ENCODE data around the gene SRPRB. TPM values are rescaled to one million over a fixed set of nuclear protein-coding genes. Genes with fewer than 3 reads are reported as not detected.

The SRPRB gene
- total RNA-seq, 1 donor from 2014 or later = 111 TPM

- TF ChIP-seq CTCF (IDR thresholded peaks at IDR 0.05; ENCODE audit: insufficient read depth, low read length, severe bottlenecking) = no peak
- H3K27me3 ChIP-seq (ENCODE audit: control insufficient read depth, insufficient read depth, low read length) = no peaks in the 10 kb centered on the region
- peak; percentile 83 for FAIRE-seq
- H3K36me3 ChIP-seq (ENCODE audit: control insufficient read depth, insufficient read depth, low read length) = peaks cover 7% of the 10 kb centered on the region
- no peak overlapping the region for H3K4me3 ChIP-seq (ENCODE audit: low read depth, low read length)
- DNase-seq (ENCODE audit: low read depth) = no peak
Observed at GRCh38 chr3:133824961-133825485, 19.4 kb downstream of the SRPRB start.

GRCh38 chr3:133825969-133826727 is 20.5 kb downstream of the SRPRB start:
- Histone ChIP-seq H3K4me3 (ENCODE audit: low read depth, low read length) (no peak overlapping the region), H3K36me3 (ENCODE audit: control insufficient read depth, insufficient read depth, low read length) (peaks cover 6% of the 10 kb centered on the region), H3K27me3 (ENCODE audit: control insufficient read depth, insufficient read depth, low read length) (no peaks in the 10 kb centered on the region)
- no peak for DNase-seq (ENCODE audit: low read depth)
- no peak for TF ChIP-seq CTCF (IDR thresholded peaks at IDR 0.05; ENCODE audit: insufficient read depth, low read length, severe bottlenecking)
- FAIRE-seq = no peak

GRCh38 chr3:133827136-133827535 is 21.5 kb downstream of the SRPRB start:
- DNase-seq (ENCODE audit: low read depth) = no peak

GRCh38 chr3:133827684-133828083 is 22.1 kb downstream of the SRPRB start:
- Histone ChIP-seq H3K36me3 (ENCODE audit: control insufficient read depth, insufficient read depth, low read length) (peaks cover 3% of the 10 kb centered on the region), H3K27me3 (ENCODE audit: control insufficient read depth, insufficient read depth, low read length) (no peaks in the 10 kb centered on the region), H3K4me3 (ENCODE audit: low read depth, low read length) (no peak overlapping the region)
- FAIRE-seq (no peak), DNase-seq (ENCODE audit: low read depth) (no peak)
- no peak for TF ChIP-seq CTCF (IDR thresholded peaks at IDR 0.05; ENCODE audit: insufficient read depth, low read length, severe bottlenecking)

More at GRCh38 chr3:133827136-133827535, 21.5 kb downstream of the SRPRB start:
- Histone ChIP-seq H3K27me3 (ENCODE audit: control insufficient read depth, insufficient read depth, low read length) (no peaks in the 10 kb centered on the region), H3K36me3 (ENCODE audit: control insufficient read depth, insufficient read depth, low read length) (peaks cover 6% of the 10 kb centered on the region), H3K4me3 (ENCODE audit: low read depth, low read length) (no peak overlapping the region)
- no peak for TF ChIP-seq CTCF (IDR thresholded peaks at IDR 0.05; ENCODE audit: insufficient read depth, low read length, severe bottlenecking)
- no peak for FAIRE-seq

- FAIRE-seq = no peak
- H3K36me3 ChIP-seq (ENCODE audit: control insufficient read depth, insufficient read depth, low read length) = peaks cover 1% of the 10 kb centered on the region
- DNase-seq (ENCODE audit: low read depth) = no peak
- no peak overlapping the region for H3K4me3 ChIP-seq (ENCODE audit: low read depth, low read length)
- no peak for TF ChIP-seq CTCF (IDR thresholded peaks at IDR 0.05; ENCODE audit: insufficient read depth, low read length, severe bottlenecking)
- no peaks in the 10 kb centered on the region for H3K27me3 ChIP-seq (ENCODE audit: control insufficient read depth, insufficient read depth, low read length)
Observed at GRCh38 chr3:133828576-133829309, 23.1 kb downstream of the SRPRB start.

Measured in bronchial epithelial cell (primary cell).